Islet precursor cell (in vitro differentiated cells): ENCODE measurements around the gene NR2C1.
A peak's percentile ranks its signal among the peaks of the same experiment; 100 is the strongest.
"Not testable (repeated sequence)": the region's sequence is repeated elsewhere in the genome, so short reads cannot be mapped to it uniquely, and the experiment has no call there.

Source experiments
- DNase-seq: peaks from one replicate; pipeline ENCODE4 v3.0.0-alpha.2; 2018

The NR2C1 gene

GRCh38 chr12:95072900-95073697 is at the start of gene NR2C1:
Gene NR2C1 (minus strand): TSS chr12:95073618. CDS start chr12:95067384, 6,234 bp downstream.
- peak; percentile 99 for DNase-seq

- no peak for DNase-seq
Measured at GRCh38 chr12:95118788-95119179, 45.4 kb upstream of the NR2C1 start.

GRCh38 chr12:95118138-95118787 is 44.8 kb upstream of the NR2C1 start:
- DNase-seq = no peak

GRCh38 chr12:95117178-95117599 is 43.8 kb upstream of the NR2C1 start:
- peak; percentile 61 for DNase-seq

- DNase-seq = peak; percentile 86
Measured at GRCh38 chr12:95116773-95117172, 43.4 kb upstream of the NR2C1 start.

- DNase-seq = no peak
Measured at GRCh38 chr12:95116341-95116740, 42.9 kb upstream of the NR2C1 start.

- DNase-seq = no peak
Measured at GRCh38 chr12:95115641-95116040, 42.2 kb upstream of the NR2C1 start.

- peak; percentile 68 for DNase-seq
Measured at GRCh38 chr12:95114766-95115405, 41.5 kb upstream of the NR2C1 start.

GRCh38 chr12:95107362-95107761 is 33.9 kb upstream of the NR2C1 start:
- DNase-seq = no peak

GRCh38 chr12:95105540-95105939 is 32.1 kb upstream of the NR2C1 start:
- peak; percentile 24 for DNase-seq

- no peak for DNase-seq
Measured at GRCh38 chr12:95104919-95105452, 31.6 kb upstream of the NR2C1 start.

- no peak for DNase-seq
Measured at GRCh38 chr12:95102916-95103671, 29.7 kb upstream of the NR2C1 start.

GRCh38 chr12:95101957-95102356 is 28.5 kb upstream of the NR2C1 start:
- peak; percentile 22 for DNase-seq

GRCh38 chr12:95100264-95101190 is 27.1 kb upstream of the NR2C1 start:
- DNase-seq = peak; percentile 72

- DNase-seq = no peak
Measured at GRCh38 chr12:95099270-95099790, 25.9 kb upstream of the NR2C1 start.

- DNase-seq = no peak
Measured at GRCh38 chr12:95096852-95097251, 23.4 kb upstream of the NR2C1 start.

- no peak for DNase-seq
Measured at GRCh38 chr12:95096378-95096777, 23.0 kb upstream of the NR2C1 start.

GRCh38 chr12:95095866-95096265 is 22.4 kb upstream of the NR2C1 start:
- DNase-seq = not testable (repeated sequence)

- no peak for DNase-seq
Measured at GRCh38 chr12:95089462-95089861, 16.0 kb upstream of the NR2C1 start.

GRCh38 chr12:95088379-95088778 is 15.0 kb upstream of the NR2C1 start:
- DNase-seq = no peak

GRCh38 chr12:95085612-95086011 is 12.2 kb upstream of the NR2C1 start:
- no peak for DNase-seq
